HG02642 (cell line): ENCODE results near the gene TEX53.

ENCODE experiments used
- ATAC-seq: cut with Tn5 transposase; IDR thresholded peaks from one replicate; pipeline ENCODE4 v1.9.1; 2021; ENCODE audit warnings: mild to moderate bottlenecking; ENCODE audit not compliant: unreplicated experiment, poor library complexity

TEX53 gene

DNA sequence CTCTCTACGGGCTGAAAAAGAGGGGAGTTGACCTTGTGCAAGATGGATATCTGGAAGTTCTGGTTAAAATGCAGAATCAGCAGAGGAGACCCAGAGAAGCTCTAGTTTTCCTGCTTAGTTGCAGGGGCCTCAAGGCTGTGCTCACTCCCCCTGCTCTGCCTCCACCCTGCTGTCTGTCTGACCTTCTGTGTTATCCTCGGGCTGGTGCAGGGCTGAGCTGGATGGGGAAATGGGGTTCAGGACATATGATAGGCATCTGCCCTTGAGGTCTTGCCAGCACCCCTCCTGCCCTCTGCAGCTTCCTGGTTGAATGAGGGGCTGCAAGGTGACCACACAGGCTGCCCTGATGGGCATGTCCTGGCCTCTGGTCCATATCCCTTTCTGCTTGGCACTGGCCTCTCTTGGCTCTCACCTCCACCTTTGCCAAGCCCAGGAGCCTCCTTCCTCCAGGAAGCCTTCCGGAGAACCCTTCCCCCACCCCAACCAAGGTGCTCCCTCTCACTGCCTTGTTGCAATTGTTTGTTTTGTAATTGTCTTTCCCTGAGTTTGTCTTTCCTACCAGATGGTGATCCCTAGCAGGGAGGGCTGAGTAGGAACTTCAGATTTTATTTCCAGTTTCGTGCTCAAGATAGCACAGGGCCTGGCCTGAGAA lies 45.2 kb downstream of the TEX53 start:
- ATAC-seq, result no peak

DNA sequence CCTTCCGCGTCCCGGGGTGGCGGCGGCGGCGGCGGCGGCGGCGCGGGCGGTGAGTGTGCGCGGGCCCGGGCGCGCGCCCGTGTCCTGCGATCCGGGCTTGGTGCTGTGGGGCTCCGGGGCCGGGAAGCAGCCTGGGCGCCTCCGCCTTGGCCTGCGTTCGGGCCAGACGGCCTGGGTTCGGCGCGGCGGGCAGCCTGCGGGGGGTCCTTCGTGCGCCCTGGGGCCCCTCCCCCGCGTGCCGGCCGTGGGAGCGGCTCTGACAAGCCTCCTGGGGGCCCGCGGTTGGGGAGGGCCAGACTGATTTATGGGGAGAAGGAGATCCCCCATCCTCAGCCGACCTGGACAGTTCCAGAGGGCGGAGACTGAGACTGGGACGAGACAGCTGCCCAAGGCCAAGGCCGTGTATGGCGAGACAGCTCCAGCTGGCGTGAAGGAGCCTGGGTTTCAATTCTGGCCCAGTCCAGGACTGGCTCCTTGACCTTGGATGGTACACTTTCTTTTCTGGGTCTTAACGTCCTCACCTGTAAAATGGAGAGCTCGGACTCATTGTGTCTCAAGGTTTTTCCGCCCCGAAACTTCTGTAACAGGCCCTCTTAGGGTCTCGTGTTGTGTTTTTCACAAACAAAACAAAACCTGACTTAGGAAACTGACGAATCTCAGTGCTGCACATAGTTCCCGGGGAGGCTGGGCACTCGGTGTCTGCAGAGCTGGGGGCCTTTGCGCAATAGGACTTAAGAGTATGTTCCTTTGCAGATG lies 45.9 kb downstream of the TEX53 start:
- ATAC-seq, result peak; percentile 51

DNA sequence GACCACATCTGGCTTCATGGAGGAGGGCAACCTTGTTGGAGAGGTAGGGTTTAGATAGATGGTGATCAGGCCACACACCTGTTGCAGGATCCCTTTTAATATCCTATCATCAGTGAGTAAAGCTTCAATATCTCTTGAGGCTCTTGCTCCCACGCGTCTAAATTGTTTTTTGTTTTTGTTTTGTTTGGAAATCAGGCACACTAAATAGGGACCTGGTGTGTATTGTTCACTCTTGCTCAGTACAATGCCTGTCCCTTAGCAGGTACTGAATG lies 49.1 kb downstream of the TEX53 start:
- ATAC-seq, result no peak

DNA sequence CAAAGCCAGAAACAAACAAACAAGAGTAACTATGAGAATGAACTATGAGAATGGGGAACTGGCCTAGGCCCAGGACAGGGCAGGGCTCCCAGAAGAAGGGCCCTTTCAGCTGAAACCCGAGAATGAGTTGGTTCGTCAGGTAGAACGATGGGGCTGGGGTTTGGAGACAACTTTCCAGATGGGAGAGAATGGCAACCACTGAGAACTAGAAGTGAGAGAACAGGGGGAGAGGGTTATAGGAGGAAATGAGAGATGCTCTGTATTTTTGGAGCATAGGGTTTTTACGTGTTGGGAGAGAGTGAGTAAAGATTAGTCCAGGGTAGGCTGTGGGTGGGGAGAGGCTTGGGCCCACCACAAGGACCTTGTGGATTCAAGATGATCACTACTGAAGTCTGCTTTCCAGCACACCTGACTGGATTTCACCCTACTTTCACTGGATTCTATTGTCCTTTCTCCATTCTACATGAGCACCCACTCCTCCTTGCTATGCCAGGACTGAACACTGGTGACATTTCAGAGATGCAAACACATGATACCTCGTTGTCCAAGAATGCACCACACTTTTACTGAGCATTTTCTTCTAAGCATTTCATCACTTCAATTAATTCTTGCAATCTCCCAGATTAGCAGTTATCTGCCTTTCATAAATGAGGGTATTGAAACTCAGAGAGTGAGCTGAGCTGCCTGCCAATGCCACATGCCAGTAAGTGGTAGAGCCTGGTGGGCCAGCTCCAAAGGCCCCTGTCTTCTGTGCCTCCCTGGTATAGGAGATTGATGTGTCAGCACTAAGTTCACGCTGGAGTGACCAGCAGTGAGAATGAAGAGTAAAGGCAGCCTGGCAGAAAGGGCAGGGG lies 49.7 kb downstream of the TEX53 start:
- ATAC-seq, result peak; percentile 47

DNA sequence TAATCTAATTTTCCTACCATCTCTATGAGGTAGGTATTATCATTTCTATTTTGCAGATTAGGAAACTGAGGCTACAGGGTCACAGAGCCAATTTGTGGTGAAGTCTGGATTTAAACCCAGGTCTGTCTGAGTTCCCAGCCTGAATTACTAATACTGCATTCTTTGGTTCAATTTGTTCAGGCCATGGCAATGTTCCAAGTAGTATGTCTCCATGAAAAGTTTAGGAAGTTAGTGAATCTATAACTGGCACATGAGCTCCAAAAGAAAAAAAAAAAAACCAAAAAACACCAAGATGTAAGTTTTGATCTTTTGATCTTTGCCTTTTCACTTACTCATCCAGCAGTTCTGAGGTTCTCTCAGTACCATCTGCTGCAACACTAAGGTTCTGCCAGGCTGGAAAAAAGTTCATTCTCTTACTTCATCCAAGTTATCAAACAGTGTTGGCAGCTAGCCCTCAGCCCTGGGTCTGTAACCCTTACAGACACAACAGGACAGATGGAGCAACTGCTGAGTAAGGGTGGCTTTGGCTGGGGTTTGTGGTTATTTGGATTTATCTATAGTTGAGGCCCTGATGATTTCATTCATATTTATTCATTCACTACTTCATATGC lies 50.9 kb downstream of the TEX53 start:
- ATAC-seq, result no peak
